ENCODE data around the gene USP15.

DNA sequence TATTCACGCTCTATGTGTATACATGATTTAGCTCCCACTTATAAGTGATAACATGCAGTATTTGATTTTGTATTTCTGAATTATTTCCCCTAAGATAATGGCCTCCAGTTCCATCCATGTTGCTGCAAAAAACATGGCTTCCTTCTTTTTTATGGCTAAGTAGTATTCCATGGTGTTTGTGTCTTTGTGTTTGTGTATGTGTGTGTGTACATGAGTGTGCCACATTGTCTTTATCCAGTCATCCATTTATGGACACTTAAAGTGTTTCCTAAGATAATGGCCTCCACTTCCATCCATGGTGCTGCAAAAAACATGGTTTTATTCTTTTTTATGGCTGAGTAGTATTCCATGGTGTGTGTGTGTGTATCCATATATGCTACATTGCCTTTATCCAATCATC, 25.1 kb downstream of the USP15 start:
- TF ChIP-seq EZH2 (IDR thresholded peaks at IDR 0.05; ENCODE audit: borderline replicate concordance) (no peak), EZH2phosphoT487 (IDR thresholded peaks at IDR 0.05; ENCODE audit: low read depth, severe bottlenecking, unreplicated experiment) (no peak)
- TF ChIP-seq, protein P1, sequence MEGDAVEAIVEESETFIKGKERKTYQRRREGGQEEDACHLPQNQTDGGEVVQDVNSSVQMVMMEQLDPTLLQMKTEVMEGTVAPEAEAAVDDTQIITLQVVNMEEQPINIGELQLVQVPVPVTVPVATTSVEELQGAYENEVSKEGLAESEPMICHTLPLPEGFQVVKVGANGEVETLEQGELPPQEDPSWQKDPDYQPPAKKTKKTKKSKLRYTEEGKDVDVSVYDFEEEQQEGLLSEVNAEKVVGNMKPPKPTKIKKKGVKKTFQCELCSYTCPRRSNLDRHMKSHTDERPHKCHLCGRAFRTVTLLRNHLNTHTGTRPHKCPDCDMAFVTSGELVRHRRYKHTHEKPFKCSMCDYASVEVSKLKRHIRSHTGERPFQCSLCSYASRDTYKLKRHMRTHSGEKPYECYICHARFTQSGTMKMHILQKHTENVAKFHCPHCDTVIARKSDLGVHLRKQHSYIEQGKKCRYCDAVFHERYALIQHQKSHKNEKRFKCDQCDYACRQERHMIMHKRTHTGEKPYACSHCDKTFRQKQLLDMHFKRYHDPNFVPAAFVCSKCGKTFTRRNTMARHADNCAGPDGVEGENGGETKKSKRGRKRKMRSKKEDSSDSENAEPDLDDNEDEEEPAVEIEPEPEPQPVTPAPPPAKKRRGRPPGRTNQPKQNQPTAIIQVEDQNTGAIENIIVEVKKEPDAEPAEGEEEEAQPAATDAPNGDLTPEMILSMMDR (IDR thresholded peaks at IDR 0.05; ENCODE audit: poor library complexity) = no peak
